GM19035 (cell line): ENCODE results near the gene ADD3.
A peak's percentile ranks its signal among the peaks of the same experiment; 100 is the strongest.
"Not testable (repeated sequence)": the region's sequence is repeated elsewhere in the genome, so short reads cannot be mapped to it uniquely, and the experiment has no call there.

Source experiments
- ATAC-seq: cut with Tn5 transposase; IDR thresholded peaks from one replicate; pipeline ENCODE4 v1.9.1; 2021; ENCODE audit not compliant: unreplicated experiment

ADD3 gene

GRCh38 chr10:110101464-110102144 is 93.8 kb downstream of the ADD3 start:
- no peak for ATAC-seq

DNA sequence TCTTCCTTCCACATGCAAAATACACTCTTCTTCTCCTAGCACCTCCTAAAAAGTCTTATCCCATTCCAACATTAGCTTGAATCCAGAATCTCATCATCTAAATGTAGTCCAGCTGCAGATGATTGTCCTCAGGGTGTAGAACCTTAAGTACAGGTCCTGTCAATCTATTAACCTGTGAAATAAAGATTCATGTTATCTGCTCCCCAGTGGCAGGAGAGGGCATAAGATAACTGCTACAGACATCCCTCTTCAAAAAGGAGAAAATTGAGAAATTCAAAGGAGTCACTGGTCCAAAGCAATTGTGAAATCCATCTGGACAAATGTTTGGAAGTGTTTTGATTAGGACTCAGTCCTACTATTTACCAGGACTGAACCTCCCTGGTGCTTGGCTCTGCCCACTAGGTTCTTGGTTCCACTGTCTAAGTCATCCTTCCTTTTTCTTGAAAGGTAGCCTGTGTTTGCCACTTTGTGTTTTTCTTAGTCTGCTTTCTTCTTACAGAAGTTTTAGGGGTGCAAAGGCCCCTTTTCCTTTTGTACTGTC is 96.2 kb downstream of the ADD3 start:
- ATAC-seq = no peak

- no peak for ATAC-seq
These were observed 98.1 kb downstream of the ADD3 start for GRCh38 chr10:110105873-110106272.

DNA sequence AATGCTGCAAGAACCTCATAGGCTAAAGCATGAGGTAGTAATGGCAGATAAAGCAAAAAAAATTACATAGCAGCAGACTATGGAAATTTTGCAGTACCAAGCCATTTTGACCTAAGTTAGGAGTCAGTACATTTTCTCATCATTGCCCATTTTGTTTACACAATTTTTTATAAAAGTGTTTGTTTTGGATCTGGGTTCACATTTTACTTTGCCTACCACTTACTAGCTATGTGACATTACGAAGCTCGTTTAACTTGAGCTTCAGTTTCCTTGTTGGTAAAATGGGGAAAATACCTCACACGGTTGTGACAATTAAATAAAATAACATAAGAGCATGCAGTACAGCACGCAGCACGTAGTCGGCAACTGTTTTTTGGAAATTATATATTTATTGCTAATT is 99.6 kb downstream of the ADD3 start:
- ATAC-seq = no peak

GRCh38 chr10:110107887-110108286 is 100.1 kb downstream of the ADD3 start:
- ATAC-seq = no peak

DNA sequence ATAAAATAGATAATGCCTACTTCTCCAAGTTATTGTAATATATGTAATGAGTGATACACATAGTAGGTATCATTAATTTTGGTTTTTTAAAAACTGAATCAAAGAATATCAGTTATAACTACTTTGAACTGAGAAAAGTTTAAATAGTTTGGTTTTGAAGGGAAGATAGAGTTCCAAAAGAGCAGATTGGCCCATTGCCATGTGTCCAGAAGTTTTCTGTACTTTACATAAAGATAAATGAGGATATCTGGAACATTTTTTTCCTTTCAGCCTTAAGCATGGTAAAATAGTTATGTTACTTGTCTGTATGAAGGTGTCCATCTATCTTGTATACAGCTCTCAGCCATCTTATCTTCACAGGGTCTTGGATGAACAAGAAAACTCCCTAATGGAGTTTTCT is 101.7 kb downstream of the ADD3 start:
- ATAC-seq = no peak

DNA sequence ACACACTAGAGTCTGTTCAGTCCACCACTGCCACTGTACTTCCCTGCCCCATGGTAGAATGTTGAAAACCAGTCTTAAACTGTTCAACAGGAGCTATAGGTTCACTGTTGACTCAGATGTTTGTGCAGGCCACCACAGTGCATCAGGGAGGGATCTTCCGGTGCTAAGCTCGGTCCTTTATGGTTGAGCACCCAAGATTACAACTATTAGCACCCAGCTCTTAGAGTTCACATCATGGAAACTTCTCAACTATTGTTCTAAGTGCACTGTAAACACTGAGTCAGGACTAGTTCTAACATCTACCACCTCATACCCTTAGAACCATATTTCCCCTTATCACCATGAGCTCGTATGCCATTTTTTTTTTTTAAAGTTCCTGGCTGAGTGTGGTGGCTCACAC is 102.6 kb downstream of the ADD3 start:
- no peak for ATAC-seq

- no peak for ATAC-seq
These were observed 106.0 kb downstream of the ADD3 start for GRCh38 chr10:110113670-110114337.

- ATAC-seq = not testable (repeated sequence)
These were observed 106.9 kb downstream of the ADD3 start for GRCh38 chr10:110114668-110115067.

GRCh38 chr10:110115784-110116520 is 108.2 kb downstream of the ADD3 start:
- ATAC-seq = no peak

GRCh38 chr10:110118891-110119621 is 111.3 kb downstream of the ADD3 start:
- ATAC-seq = no peak

DNA sequence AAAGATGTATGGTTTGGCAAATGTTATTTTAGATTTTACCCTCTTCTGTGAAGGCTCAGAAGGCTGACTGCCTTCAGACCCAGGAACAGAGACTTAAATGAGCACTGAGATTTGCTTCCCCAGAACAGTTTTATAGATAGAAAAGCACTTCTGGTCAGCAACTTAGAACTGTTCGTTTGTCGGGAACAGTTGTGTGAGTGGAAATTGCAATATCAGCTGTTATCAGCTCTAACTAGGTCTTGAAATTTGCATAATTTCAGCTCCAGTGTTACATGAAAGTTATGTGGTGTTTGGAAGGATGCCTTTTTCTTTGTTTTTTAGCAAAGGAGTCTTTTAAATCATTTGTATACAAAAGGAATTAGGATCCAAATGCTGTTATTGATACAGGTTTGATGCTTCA is 115.8 kb downstream of the ADD3 start:
- no peak for ATAC-seq

DNA sequence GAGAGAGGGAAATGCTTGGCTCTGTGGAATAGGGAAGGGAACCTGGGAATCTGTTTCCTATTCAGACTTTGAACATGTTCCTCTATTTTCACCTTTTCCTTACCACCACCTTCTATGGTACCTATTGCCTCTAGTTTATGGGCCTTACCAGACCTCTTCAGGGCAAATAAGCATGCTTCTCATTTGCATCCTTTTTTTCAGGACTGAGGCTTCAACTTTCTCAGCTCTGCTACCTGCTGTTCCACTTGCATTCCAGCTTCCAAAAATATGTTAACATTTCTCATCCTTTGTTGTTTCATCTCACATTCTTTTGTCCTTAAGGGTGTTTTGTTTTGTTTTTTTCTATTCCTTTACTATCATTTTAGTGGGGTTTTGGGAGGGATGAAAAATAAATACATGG is 121.7 kb downstream of the ADD3 start:
- ATAC-seq = no peak

DNA sequence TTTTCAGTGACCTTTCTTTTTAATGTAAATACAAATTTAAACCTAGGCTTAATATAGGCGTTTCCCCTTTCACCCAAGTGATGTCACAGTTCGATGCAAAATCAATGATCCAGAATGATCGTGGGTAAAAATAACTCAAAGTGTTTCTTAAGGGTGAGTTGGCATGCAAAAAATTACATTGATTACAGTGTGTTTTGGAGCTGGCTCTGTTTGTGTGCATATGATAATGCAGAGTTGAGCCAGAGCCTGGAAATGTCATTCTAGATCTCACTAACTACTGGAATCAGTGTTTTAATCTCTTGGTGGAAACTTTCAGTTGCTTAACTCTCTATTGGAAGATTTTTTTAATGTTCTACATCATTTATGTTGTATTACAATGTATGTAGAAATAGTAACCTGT is 127.1 kb downstream of the ADD3 start:
- ATAC-seq = no peak

- not testable (repeated sequence) for ATAC-seq
These were observed 128.1 kb downstream of the ADD3 start for GRCh38 chr10:110135836-110136235.

DNA sequence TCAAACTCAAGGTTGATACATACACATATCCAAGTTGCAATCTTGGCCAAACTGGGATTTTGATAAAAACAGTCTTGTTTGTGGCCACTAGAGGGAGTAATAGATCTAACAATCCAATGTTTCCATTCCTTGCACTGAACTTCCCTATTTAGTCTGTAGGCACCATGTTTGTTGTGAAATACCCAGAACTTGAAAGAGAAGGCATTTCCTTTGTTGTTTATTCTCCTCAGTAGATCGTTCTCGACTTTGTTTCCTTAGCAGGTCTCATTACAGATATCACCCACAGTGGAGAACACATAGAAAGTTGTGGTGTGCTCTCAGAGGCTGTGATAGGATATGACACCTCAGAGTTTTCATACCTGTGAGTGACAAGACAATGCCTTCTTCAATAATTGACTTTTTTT is 129.4 kb downstream of the ADD3 start:
- no peak for ATAC-seq

DNA sequence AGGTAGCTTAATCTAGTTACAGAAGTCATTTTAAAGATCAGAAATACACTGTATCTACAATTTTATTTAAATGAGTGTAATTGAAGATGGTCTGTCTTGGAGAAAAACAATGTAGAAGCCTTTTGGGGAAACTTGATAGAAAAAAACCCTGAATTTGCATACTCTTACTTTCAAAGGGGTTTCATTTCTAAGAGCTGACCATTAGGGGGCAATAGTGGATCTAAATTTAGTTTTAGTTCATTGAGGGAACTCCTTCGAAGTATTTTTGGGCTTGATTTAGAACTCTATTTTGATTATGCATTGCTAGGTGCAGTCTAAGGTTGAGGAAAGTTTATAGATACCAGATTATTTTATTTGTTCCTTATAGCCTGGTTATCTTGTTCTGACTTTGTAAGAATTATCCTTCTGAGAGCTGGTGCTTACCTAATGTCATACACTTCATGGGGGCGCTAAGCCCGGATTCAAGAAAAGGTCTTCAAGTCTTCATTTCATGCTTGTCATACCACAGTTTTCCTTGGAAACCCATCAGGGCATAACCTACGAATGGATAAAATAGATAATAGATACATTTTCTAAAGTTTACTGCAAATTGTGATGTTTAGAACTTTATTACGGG is 130.5 kb downstream of the ADD3 start:
- ATAC-seq = peak; percentile 54

DNA sequence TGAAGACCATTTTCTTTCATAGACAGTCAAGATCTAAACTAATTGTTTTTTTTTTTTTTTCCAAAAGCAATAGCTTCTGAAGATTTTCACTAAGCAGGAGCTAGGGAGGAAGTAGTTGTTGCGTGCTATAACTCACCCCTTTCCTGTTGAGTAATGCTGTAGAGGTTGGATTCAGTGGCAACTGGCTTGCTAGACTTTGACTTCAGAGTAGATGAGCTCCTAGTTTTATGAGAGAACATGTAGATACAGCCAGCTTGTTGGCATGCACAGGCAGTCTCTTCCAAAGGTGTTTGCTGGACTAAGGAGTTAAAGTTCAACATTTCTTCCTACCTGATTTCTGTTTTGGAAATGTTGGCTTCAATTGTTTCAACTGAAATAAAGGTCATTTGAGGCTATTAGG is 133.4 kb downstream of the ADD3 start:
- no peak for ATAC-seq

GRCh38 chr10:110141871-110142635 is 134.3 kb downstream of the ADD3 start:
- ATAC-seq = no peak

DNA sequence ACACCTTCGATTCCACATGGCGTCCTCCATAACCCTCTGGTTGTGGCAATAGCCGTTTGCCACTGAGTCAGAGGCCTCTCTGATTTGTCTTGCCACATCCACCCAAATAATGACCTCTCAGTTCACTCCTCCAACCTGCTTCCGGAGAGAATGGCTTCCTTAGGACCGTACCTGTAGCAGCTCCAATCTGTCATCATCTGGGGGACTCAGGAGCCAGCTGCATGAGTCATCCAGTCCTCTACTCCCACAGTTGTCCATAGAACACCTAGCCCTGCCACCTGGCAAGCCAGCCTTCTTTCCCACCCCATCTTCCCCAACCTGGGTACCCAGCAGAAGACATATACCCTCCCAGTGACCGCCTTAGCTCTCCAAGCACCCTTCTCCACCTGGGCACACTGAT is 135.2 kb downstream of the ADD3 start:
- no peak for ATAC-seq
